ENCODE results near the gene BICD2. TPM values are rescaled to one million over a fixed set of nuclear protein-coding genes. Genes with fewer than 3 reads are reported as not detected.

Gene BICD2
- total and polyA plus RNA-seq, 2 of the 13 experiments (the other 11 are each of a cell fraction or from before 2014, with no cell fraction given), result 5.1 to 17.4 TPM

GRCh38 chr9:92669890-92670708 is 94.5 kb downstream of the BICD2 start, which contains the start of gene IPPK (continued):
- TF ChIP-seq SYNCRIP (IDR thresholded peaks at IDR 0.05; ENCODE audit: insufficient read depth, low read depth, low read length) (no peak), HMG20B (CRISPR knock-in tag; conservative IDR thresholded peaks at IDR 0.05) (no peak), TEAD2 (CRISPR knock-in tag; IDR thresholded peaks at IDR 0.05) (no peak), ZBTB38 (CRISPR knock-in tag; IDR thresholded peaks at IDR 0.05) (no peak), ZNF558 (CRISPR knock-in tag; IDR thresholded peaks at IDR 0.05; ENCODE audit: borderline replicate concordance) (0 out of 2 replicates have a peak, but pooled peaks have one; percentile 58), ZNF256 (CRISPR knock-in tag; conservative IDR thresholded peaks at IDR 0.05) (no peak), JARID2 (CRISPR knock-in tag; IDR thresholded peaks at IDR 0.05; ENCODE audit: insufficient replicate concordance) (no peak), ZNF552 (CRISPR knock-in tag; IDR thresholded peaks at IDR 0.05; ENCODE audit: borderline replicate concordance) (no peak; the same call in 1 of the 2 replicates), FOXO1 (CRISPR knock-in tag; IDR thresholded peaks at IDR 0.05) (0 out of 2 replicates have a peak, but pooled peaks have one; percentile 55), XBP1 (CRISPR knock-in tag; IDR thresholded peaks at IDR 0.05) (peak; percentile 69; the same call in 1 of the 2 replicates), PHF20 (CRISPR knock-in tag; IDR thresholded peaks at IDR 0.05) (peak; percentile 97), ZNF407 (CRISPR knock-in tag; IDR thresholded peaks at IDR 0.05; ENCODE audit: not compliant biosample characterization) (no peak), ZNF780A (CRISPR knock-in tag; IDR thresholded peaks at IDR 0.05) (no peak), ZNF276 (CRISPR knock-in tag; IDR thresholded peaks at IDR 0.05; ENCODE audit: low read depth) (no peak), ZNF564 (CRISPR knock-in tag; IDR thresholded peaks at IDR 0.05) (0 out of 2 replicates have a peak, but pooled peaks have one; percentile 63), ZBTB21 (CRISPR knock-in tag; IDR thresholded peaks at IDR 0.05) (peak; percentile 81), NFE2L1 (CRISPR knock-in tag; IDR thresholded peaks at IDR 0.05; ENCODE audit: borderline replicate concordance) (no peak)

Measured in HepG2 (cell line).